NCI-H1417 treated with DMSO at 0.1 percent for 48 hours (cell line): ENCODE results near the gene PLA2G4E.

ENCODE experiments used
- DNase-seq: peaks from one replicate; lab custom pipeline; 2025; lab: John Stamatoyannopoulos, UW

The PLA2G4E gene

GRCh38 chr15:41977757-41978383 is 43.0 kb downstream of the PLA2G4E start:
- DNase-seq = no peak

DNA sequence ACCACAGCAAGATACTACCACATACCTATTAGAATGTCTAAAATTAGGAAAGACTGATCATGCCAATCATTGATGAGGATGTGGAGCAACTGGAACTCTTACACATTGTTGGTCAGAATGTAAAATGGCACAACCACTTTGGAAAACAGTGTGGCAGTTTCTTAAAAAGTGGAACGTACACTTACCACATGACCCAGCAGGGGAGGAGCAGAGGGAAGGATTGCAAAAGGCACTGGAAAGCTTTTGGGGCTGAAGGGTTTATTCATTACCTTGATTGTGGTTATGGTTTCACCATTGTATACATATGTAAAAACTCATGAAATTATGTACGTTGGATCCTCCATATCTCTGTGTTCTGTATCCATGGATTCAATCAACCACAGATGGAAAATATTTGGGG is 45.2 kb downstream of the PLA2G4E start:
- no peak for DNase-seq

- DNase-seq = no peak
Measured at GRCh38 chr15:41974041-41974440, 46.8 kb downstream of the PLA2G4E start.

- peak; percentile 81 for DNase-seq
Measured at GRCh38 chr15:41972253-41973242, 48.3 kb downstream of the PLA2G4E start, which contains the start of gene EHD4. EHD4 (minus strand) TSS chr15:41972557; CDS start chr15:41972494, 63 bp downstream.

DNA sequence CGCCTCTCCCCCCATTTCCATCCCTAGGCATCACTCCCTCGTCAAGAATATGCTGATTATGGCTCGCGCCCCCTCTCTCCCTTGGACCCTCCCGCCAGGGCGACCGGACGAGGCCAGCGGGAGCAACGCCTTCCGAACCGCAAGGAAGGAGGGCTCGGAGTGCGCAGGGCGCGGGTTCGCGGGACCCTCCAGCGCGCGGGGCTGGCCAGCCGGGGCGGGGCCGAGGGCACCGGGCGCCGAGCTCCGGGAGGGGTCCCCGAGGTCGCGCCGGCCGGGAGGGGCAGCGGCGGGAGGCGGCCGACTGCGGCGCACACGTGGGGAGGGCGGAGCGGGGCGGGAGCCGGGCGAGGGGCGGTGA is 49.0 kb downstream of the PLA2G4E start:
- no peak for DNase-seq

DNA sequence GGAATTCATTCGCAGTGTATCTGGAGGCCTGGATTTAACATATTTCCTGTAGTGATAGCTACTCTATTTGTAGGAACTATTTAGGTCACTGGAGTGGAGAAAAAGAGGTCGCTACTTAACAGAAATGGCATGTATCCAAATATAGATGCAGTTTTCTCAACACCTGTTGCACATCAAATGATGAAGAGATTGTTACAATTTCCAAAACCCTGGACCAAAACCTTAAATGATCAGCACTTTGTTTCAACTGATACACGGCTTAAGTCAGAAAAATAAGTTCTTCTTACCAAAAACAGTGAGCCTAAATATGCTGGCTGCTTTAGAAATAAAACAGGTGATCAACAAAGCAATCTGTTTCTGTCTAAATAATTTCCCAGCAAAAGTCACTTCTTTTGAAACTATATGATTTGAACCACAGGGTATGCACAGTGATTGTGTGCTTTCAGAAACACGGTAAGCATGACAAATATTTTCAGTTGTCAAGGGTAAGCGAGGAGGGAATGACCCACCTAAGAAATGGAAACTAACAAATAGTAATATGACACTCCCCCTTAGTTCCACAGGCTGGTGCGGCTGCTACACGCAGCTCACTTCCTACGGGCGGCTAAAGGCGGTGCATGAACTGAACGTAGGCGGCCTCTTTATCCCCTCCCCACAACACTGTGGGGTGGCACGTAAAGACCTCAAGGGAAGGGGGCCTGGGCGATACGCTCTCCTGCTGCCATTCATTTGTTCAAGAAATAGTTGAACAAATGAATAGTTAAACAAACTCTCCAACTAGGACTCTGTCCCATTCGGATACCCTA is 49.5 kb downstream of the PLA2G4E start:
- no peak for DNase-seq

DNA sequence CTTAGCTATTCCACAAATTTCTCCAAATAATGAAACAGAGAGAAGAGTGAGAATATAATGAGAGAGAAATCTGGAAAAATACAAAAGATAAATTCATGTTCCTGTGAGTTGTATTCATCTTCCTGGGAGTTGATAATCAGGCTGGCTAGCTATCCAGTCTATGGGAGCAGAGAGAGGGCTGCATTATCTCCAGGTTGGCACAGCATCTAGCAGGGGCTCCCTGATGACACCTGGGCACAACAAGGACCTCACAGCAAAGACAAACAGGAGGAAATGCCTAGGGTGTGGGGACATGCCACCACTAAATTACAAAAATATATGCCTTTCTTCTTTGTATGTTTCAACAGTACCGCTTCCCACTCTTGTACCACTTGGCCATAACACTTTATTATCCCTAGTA is 50.4 kb downstream of the PLA2G4E start:
- no peak for DNase-seq

DNA sequence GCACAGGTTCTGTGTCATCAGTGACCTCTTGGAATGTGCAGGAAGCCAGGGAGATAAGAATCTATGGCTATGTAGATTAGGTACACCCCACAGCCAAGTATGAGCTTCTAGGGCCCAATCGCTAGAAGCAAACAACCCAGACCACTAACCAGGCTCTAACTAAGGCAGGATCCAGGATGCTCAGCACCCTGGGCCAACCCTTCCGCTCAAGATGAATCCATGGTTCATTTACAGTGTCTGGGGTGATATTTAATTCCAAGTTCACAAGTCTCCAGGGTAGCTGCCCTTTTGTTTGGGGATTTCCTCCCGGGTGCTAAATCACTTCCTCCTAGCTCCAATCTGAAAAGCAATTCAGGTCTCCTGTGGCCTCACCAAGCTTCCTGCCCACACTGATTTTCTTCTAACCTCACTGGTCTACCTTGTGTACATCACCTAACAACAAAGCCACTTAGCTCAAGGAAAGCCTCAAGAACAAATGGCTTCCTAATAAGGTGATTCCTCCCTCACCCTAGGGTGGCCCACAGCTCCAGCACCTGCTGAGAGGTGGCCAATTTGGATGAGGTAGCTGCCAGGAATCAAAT is 50.9 kb downstream of the PLA2G4E start:
- no peak for DNase-seq

GRCh38 chr15:41968701-41969100 is 52.1 kb downstream of the PLA2G4E start:
- DNase-seq = no peak

GRCh38 chr15:41967506-41968206 is 53.2 kb downstream of the PLA2G4E start:
- DNase-seq = no peak

DNA sequence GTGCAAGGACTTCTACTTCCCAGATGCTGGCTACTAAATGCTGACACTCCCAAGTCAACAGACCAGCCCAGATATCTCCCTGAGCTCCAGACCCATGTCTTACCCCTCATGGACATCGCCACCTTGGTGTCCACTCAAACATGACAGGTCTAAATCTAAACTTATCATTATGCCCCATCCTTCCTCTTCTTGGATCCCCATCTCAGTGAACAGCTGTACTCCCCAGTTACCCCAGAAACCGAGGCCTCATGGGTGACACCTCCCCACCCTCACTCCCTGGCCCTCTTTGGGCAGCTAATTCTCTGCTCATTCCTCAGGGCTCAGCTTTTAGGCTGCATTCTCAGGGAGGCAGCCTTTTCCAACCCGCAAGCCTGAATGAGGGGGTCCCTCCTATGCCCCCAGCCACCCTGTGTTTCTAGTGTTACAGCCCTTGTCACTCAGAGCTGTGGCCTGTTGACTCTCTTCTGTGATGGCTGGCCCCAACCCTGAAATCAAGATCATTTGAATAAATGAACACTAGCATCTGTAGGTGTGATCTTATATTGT is 53.8 kb downstream of the PLA2G4E start:
- no peak for DNase-seq

- DNase-seq = no peak
Measured at GRCh38 chr15:41966414-41966812, 54.4 kb downstream of the PLA2G4E start.

DNA sequence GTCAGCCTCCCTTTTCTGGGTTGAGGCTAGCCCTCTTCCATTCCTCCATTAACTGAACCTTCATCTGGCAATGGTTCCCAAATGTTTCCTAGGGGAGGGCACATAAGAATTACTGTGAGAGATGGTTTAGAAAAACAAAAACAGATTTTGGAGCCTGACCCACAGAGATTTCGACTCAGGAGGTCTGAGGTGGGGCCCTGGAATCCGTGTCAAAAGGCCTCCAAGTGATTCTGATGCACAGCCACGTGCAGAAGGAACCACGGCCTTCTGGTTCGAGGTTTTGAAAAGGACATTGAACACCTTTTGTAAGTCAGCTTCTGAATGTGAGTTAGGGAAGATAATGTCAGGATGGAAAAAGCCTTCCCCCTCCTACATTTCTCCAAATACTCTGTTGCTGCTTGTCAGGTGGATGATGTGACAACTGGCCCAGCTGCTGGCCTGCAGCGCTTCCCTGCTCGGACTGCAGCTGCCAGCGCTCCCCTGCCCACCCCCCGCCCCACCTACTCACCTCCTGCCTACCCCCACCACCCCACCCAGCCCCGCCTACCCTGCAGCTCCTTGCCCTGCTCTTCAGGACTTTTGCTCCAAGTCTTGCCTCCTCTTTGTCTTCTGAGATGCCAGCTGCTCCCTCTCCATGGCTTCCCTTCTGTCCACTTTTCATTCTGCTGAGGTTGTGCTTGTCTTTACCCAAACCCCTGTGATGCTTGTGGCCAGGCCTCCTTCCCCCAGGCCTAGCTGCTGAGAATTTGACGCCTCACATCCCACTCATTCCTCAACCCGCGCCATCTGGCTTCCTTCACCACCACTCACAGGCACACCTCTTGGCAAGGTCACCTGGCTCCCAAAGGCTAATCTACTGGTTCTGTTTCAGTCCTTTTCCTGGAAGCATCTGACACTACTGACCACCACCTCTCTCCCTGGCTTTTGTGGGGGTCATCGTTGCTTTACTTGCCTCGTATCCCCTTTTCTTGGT is 55.1 kb downstream of the PLA2G4E start:
- no peak for DNase-seq

- no peak for DNase-seq
Measured at GRCh38 chr15:41961595-41962202, 59.1 kb downstream of the PLA2G4E start.

GRCh38 chr15:41961001-41961518 is 59.8 kb downstream of the PLA2G4E start:
- DNase-seq = no peak

DNA sequence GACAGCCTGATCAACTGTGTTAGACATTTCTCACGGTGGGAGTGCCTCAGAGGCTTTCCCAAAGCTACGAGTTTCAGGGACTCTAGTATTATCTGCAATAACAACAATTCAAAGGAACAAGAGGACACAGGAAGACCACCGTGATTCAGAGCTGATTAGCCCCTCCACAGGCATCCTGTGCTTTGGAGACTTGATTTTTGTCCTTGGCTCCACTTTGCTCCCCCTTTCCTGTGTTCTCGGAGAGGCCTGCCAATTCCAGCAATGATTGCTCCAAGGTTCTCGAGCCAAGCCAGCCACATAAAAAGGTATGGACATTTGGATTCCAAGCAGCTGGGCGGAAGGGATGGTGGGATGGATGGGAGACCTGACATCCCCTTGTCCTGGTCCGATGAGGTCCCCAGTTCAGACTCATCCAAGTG is 62.8 kb downstream of the PLA2G4E start:
- no peak for DNase-seq

DNA sequence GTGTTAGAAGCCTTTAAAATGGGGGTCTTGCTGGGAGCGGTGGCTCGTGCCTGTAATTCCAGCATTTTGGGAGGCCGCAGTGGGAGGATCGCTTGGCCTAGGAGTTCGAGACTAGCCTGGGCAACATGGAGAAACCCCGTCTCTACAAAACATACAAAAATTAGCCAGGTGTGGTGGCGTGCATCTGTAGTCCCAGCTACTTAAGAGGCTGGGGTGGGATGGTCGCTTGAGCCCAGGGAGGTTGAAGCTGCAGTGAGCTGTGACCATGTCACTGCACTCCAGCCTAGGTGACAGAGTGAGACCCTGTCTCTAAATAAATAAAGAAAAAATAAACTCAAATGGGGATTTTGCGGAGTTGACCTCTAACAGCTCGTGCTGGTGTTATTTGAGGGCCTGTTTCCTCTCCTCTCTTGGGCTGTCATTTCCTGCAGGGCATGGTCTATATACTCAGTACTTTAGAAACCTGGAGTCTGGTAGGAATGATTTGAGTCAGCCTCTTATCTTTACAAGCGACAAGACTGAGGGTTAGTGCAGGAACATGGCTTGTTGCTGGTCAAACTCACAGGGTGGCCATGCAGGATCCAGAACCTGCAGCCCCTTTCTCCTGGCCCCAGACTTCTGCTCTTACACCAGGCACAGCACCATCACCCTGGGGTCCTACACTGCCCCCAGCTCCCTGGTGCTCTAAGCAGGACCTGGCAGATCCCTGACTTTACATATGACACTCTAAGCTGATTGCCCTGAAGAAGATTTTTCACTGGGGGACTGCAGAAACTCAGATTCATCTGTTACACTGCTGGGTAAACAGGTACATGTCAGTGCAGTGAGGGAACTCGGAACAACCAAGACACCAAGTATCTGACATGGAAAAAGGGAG is 63.6 kb downstream of the PLA2G4E start:
- no peak for DNase-seq
